ENCODE data around the gene DPYSL4.

DPYSL4 gene

DNA sequence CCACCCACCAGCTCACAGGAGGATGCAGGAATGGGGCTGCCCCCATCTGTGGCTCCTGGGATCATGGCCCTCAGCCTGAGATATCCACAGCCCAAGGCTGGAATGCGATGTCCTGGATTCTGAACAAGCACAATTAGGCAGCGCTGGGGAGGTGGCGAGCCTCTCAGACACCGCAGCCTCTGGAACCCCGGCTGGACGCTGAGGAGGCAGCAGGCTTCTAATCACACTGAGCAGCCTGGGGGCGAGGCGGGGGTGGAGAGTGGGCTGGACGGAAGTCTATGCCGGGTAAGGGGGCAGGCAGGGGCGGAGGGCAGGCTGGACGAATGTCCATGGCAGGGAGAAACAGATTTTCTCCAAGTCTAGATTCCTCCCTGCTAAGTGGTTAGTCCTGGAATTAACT is 56.4 kb downstream of the DPYSL4 start:
- DNase-seq (ENCODE audit: low read depth) = no peak

DNA sequence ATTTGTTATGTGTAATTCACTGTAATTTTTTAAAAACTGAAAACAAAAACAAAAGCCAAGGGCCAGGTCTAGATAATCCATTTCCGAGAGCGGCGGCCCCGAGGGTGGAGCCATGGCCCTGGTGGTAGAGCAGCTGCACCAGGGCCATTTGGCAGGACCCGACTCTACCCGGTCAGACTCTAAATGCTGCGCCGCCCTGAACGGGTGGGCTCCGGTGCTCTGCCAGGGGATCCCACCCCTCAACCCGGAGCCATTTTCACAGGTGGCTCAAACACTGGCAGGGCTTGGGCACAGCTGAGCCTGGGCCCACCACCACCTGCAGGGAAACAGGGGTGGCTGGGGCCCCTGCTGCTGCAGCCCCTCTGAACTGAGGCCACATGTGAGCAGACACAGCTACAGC is 56.9 kb downstream of the DPYSL4 start:
- DNase-seq (ENCODE audit: low read depth) = no peak

- no peak for DNase-seq (ENCODE audit: low read depth)
These were observed 58.3 kb downstream of the DPYSL4 start for GRCh38 chr10:132245056-132245455.

- no peak for DNase-seq (ENCODE audit: low read depth)
These were observed 59.5 kb downstream of the DPYSL4 start for GRCh38 chr10:132246296-132246695.

GRCh38 chr10:132247943-132248342 is 61.2 kb downstream of the DPYSL4 start:
- DNase-seq (ENCODE audit: low read depth) = no peak

GRCh38 chr10:132248455-132249225 is 61.9 kb downstream of the DPYSL4 start:
- DNase-seq (ENCODE audit: low read depth) = no peak

GRCh38 chr10:132249226-132249724 is 62.5 kb downstream of the DPYSL4 start:
- no peak for DNase-seq (ENCODE audit: low read depth)

- DNase-seq (ENCODE audit: low read depth) = no peak
These were observed 63.2 kb downstream of the DPYSL4 start for GRCh38 chr10:132249824-132250375.

GRCh38 chr10:132250481-132251475 is 64.0 kb downstream of the DPYSL4 start:
- no peak for DNase-seq (ENCODE audit: low read depth)

DNA sequence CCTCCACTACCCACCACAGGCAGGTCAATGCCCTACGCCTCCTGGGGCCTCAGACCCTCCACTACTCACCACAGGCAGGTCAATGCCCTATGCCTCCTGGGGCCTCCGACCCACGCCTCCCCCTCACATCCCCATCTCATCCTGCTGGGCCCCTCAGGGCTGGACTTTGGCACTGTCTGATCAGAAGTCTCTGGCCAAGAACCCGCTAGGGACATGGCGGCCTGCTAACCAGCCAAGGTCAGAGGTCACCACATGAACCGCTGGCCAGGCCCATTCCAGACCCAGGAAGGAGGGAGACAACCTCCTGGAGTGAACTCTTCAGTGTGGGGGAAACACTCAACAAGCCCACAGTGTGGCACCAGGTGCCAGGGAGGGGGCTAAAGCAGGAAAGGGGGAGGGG is 65.2 kb downstream of the DPYSL4 start:
- no peak for DNase-seq (ENCODE audit: low read depth)

DNA sequence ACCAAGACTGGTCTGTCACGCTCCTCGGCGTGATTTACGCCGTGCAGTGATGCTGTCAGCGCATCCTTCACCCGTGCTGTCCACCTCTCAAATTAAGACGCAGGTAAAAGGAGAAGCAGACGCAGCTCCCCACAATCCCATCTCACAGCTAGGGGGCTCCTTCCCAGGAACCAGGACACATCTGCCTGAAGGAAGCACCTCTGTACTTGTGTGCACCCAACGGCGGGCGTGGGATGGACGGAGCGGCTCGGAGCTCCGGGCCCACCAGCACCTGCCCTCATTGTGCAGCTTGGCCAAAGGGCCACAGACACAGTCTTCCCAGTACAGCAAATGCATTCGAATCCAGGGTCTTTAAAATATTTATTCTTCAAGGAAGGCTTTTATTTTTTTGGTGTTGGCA is 65.7 kb downstream of the DPYSL4 start:
- DNase-seq (ENCODE audit: low read depth) = no peak

GRCh38 chr10:132253092-132253687 is 66.4 kb downstream of the DPYSL4 start:
- no peak for DNase-seq (ENCODE audit: low read depth)

DNA sequence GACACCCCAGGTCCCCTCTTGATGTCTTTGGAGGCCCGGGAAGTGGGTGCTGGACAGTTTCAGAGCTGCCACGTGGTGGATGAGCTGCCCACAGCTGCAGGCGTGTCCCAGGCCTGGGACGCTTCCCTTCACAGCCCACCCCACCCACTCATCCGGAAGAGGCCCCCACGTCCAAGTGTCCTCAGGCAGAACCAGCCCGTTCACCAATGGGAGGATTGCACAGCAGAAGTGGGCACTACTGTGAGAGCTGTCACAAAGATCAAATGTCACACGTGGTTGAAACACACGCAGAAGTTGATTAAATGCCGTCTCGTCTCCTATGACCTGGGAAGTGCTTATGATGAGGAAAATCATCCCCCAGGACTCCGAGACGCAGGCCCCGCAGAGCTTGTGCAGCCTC is 68.1 kb downstream of the DPYSL4 start:
- no peak for DNase-seq (ENCODE audit: low read depth)

Data from iris pigment epithelial cell (primary cell).